C4-2B (cell line): ENCODE measurements around the gene LTBP2.

Experiments
- ZFX ChIP-seq: fragments of 450-650 bp; IDR thresholded peaks from 2 replicates; pipeline ENCODE4 v1.6.1; 2017
- TF ChIP-seq, protein P1 (sequence below): fragments of 450-650 bp; conservative IDR thresholded peaks from 2 replicates; pipeline ENCODE4 v1.5.1; 2017; ENCODE audit warnings: mild to moderate bottlenecking

GRCh38 chr14:74541225-74541624, 70.8 kb downstream of the LTBP2 start:
- TF ChIP-seq, protein P1, sequence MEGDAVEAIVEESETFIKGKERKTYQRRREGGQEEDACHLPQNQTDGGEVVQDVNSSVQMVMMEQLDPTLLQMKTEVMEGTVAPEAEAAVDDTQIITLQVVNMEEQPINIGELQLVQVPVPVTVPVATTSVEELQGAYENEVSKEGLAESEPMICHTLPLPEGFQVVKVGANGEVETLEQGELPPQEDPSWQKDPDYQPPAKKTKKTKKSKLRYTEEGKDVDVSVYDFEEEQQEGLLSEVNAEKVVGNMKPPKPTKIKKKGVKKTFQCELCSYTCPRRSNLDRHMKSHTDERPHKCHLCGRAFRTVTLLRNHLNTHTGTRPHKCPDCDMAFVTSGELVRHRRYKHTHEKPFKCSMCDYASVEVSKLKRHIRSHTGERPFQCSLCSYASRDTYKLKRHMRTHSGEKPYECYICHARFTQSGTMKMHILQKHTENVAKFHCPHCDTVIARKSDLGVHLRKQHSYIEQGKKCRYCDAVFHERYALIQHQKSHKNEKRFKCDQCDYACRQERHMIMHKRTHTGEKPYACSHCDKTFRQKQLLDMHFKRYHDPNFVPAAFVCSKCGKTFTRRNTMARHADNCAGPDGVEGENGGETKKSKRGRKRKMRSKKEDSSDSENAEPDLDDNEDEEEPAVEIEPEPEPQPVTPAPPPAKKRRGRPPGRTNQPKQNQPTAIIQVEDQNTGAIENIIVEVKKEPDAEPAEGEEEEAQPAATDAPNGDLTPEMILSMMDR, result no peak
- no peak for TF ChIP-seq ZFX
